HCT116 (cell line): ENCODE data around the gene GOLGA5. TPM values are rescaled to one million over a fixed set of nuclear protein-coding genes. Genes with fewer than 3 reads are reported as not detected.

Source experiments
- ATAC-seq: fragments of 200-7000 bp; cut with Tn5 transposase; 2 replicates; pipeline ENCODE4 v1.9.1; 2020; ENCODE audit warnings: mild to moderate bottlenecking, moderate library complexity
- BruUV-seq: library from RNA; stranded (reverse); fragments of 400-500 nt; replicated peaks from 2 replicates; lab custom pipeline; 2021; lab: Mats Ljungman, UMichigan
- CTCF ChIA-PET: fragments of 300-600 bp; sonication (Branson Sonifier 250); formaldehyde crosslinking; loops from one replicate; lab custom pipeline; 2021; ENCODE audit warnings: antibody characterized with exemption; lab: Charles Lee
- POLR2A ChIA-PET: fragments of 300-600, 350-600 bp; sonication (Branson Sonifier 250); formaldehyde crosslinking; loops from one replicate; lab custom pipeline; 2021; ENCODE audit warnings: antibody characterized with exemption; lab: Charles Lee
- RAD21 ChIA-PET, 2 experiments: fragments of 300-600 bp; sonication (Branson Sonifier 250); formaldehyde crosslinking; loops; one replicate each; lab custom pipeline; 2023; ENCODE audit warnings: low total read pairs in 2 of 2; ENCODE audit not compliant: uncharacterized antibody in 2 of 2, unreplicated experiment in 2 of 2, low non-redundant PET in 1 of 2; lab: Charles Lee
- DNase-seq: peaks from one replicate; pipeline ENCODE4 v3.0.0-alpha.2; 2010; ENCODE audit warnings: low read depth, low spot score
- H2AFZ ChIP-seq: fragments of 200-600 bp; shearing (Covaris generic), sonication (generic); 2 replicates; pipeline ENCODE4 v1.6.1; 2017; ENCODE audit warnings: low read depth, mixed run types, mixed read lengths, antibody characterized with exemption, low read length; ENCODE audit not compliant: poor library complexity, severe bottlenecking
- H3K27ac ChIP-seq: 2 replicates; pipeline ENCODE4 v1.5.1; 2012; ENCODE audit warnings: low read depth, low read length
- H3K27me3 ChIP-seq: fragments of 200-600 bp; sonication (generic); 2 replicates; pipeline ENCODE4 v1.6.1; 2016; ENCODE audit warnings: mixed run types, low read length, mixed read lengths; ENCODE audit not compliant: insufficient read depth
- H3K36me3 ChIP-seq, 2 experiments: fragments of 200-500 bp in 1 of 2; fragments of 200-600 bp in 1 of 2; sonication (Bioruptor generic) in 1 of 2; sonication (generic) in 1 of 2; 2 replicates each; pipeline versions ENCODE4 v1.5.1 to v1.6.1; 2014 to 2016; ENCODE audit warnings: low read length in 2 of 2, inconsistent platforms in 1 of 2, mixed read lengths in 1 of 2, mixed run types in 1 of 2; ENCODE audit not compliant: insufficient read depth in 2 of 2, control insufficient read depth in 1 of 2
- H3K4me1 ChIP-seq, 2 experiments: fragments of 200-600 bp in 1 of 2; sonication (generic) in 1 of 2; 2 replicates each; pipeline versions ENCODE4 v1.5.1 to v1.6.1; 2012 to 2017; ENCODE audit warnings: low read length in 2 of 2, inconsistent platforms in 1 of 2, mild to moderate bottlenecking in 1 of 2, mixed read lengths in 1 of 2, mixed run types in 1 of 2, moderate library complexity in 1 of 2; ENCODE audit not compliant: insufficient read depth in 2 of 2, control insufficient read depth in 1 of 2
- H3K4me2 ChIP-seq: fragments of 200-600 bp; sonication (generic); 2 replicates; pipeline ENCODE4 v1.6.1; 2017; ENCODE audit warnings: mixed run types, low read length, mixed read lengths
- H3K4me3 ChIP-seq, 2 experiments: fragments of 200-600 bp in 1 of 2; sonication (generic) in 1 of 2; replicated peaks in 1 of 2; 2 replicates each; pipeline ENCODE4 v1.5.1; 2011 to 2016; ENCODE audit warnings: low read length in 2 of 2, control low read depth in 1 of 2, low read depth in 1 of 2, mild to moderate bottlenecking in 1 of 2, mixed read lengths in 1 of 2, mixed run types in 1 of 2
- H3K79me2 ChIP-seq: fragments of 200-600 bp; sonication (generic); 2 replicates; pipeline ENCODE4 v1.6.1; 2017; ENCODE audit warnings: mild to moderate bottlenecking, mixed run types, low read length, moderate library complexity, mixed read lengths; ENCODE audit not compliant: insufficient read depth
- H3K9ac ChIP-seq: fragments of 200-600 bp; sonication (generic); 2 replicates; pipeline ENCODE4 v1.6.1; 2016; ENCODE audit warnings: low read length, mixed read lengths
- H3K9me2 ChIP-seq: fragments of 200-600 bp; sonication (generic), shearing (Covaris generic); 2 replicates; pipeline ENCODE4 v1.6.1; 2017; ENCODE audit warnings: mixed run types, mild to moderate bottlenecking, moderate library complexity; ENCODE audit not compliant: insufficient read depth
- H3K9me3 ChIP-seq, 2 experiments: fragments of 200-500 bp in 1 of 2; fragments of 200-600 bp in 1 of 2; sonication (Bioruptor generic) in 1 of 2; sonication (generic) in 1 of 2; 2 replicates each; pipeline ENCODE4 v1.6.1; 2014 to 2017; ENCODE audit warnings: low read length in 2 of 2, mixed read lengths in 2 of 2, inconsistent platforms in 1 of 2, low read depth in 1 of 2, mild to moderate bottlenecking in 1 of 2, mixed run types in 1 of 2, moderate library complexity in 1 of 2; ENCODE audit not compliant: control insufficient read depth in 1 of 2, insufficient read depth in 1 of 2
- H4K20me1 ChIP-seq: fragments of 200-600 bp; sonication (generic), shearing (Covaris generic); 2 replicates; pipeline ENCODE4 v1.6.1; 2017; ENCODE audit warnings: mixed run types, mild to moderate bottlenecking, moderate library complexity; ENCODE audit not compliant: insufficient read depth
- CEBPB ChIP-seq: IDR thresholded peaks from 2 replicates; pipeline ENCODE4 v1.6.1; 2012; ENCODE audit warnings: low read depth
- CTCF ChIP-seq, 3 experiments: fragments of 200-600 bp in 1 of 3; sonication (generic) in 1 of 3; IDR thresholded peaks in 2 of 3; conservative IDR thresholded peaks in 1 of 3; 2 replicates each; pipeline ENCODE4 v1.5.1; 2012 to 2017; ENCODE audit warnings: low read depth in 2 of 3, low read length in 2 of 3, antibody characterized with exemption in 1 of 3, borderline replicate concordance in 1 of 3, control low read depth in 1 of 3, mild to moderate bottlenecking in 1 of 3, mixed read lengths in 1 of 3, mixed run types in 1 of 3, moderate library complexity in 1 of 3; ENCODE audit not compliant: insufficient read depth in 1 of 3
- JUND ChIP-seq: IDR thresholded peaks from 2 replicates; pipeline ENCODE4 v1.6.1; 2012
- MAX ChIP-seq: IDR thresholded peaks from 2 replicates; pipeline ENCODE4 v1.6.1; 2012
- SIN3A ChIP-seq: IDR thresholded peaks from 2 replicates; pipeline ENCODE4 v1.6.1; 2012; ENCODE audit warnings: low read depth
- TCF7L2 ChIP-seq: IDR thresholded peaks from 2 replicates; pipeline ENCODE4 v1.7.0; 2011; ENCODE audit warnings: borderline replicate concordance, inconsistent platforms; ENCODE audit not compliant: insufficient read depth, insufficient read length; ENCODE audit errors: extremely low read depth
- intact Hi-C: fragments of 100-400 bp; cut with micrococcal nuclease; formaldehyde crosslinking; loops from 2 replicates; pipeline ENCODE4 v1.10.0; 2022
- total RNA-seq: library from RNA; stranded (reverse); gene quantifications from one replicate; pipeline ENCODE4 v1.2.1, GENCODE V29; 2021; ENCODE audit not compliant: unreplicated experiment

Gene GOLGA5
- total RNA-seq, 1 experiment from 2014 or later: 24.4 TPM

- Histone ChIP-seq H3K9ac (no peak overlapping the region), H3K36me3 (no peaks in the 10 kb centered on the region), H3K79me2 (no peaks in the 10 kb centered on the region), H3K27me3 (no peaks in the 10 kb centered on the region), H2AFZ (no peak overlapping the region), H4K20me1 (no peaks in the 10 kb centered on the region), H3K9me2 (no peaks in the 10 kb centered on the region), H3K4me2 (no peak overlapping the region), H3K9me3 (no peaks in the 10 kb centered on the region), H3K4me3 (no peak overlapping the region), H3K4me1 (no peaks in the 10 kb centered on the region), H3K27ac (no peak overlapping the region)
- intact Hi-C loops: no loop called here
- ChIA-PET RAD21 (no interaction called here), POLR2A (no interaction called here), CTCF (no interaction called here)
- TF ChIP-seq CTCF (IDR thresholded peaks at IDR 0.05 in 2 of 3, conservative IDR thresholded peaks at IDR 0.05 in 1 of 3; ENCODE audit: borderline replicate concordance in 1 of 3, insufficient read depth in 1 of 3, low read depth in 2 of 3, low read length in 2 of 3) (no peak), SIN3A (no peak), JUND (no peak), CEBPB (no peak), MAX (no peak), TCF7L2 (no peak)
- no peak for DNase-seq
- no peak for ATAC-seq
- no TSS peak for BruUV-seq
These were observed 66.1 kb downstream of the GOLGA5 start for GRCh38 chr14:92860049-92860840.
